Cardiac muscle cell (in vitro differentiated cells and primary cell): ENCODE results near the gene MYLK. TPM values are rescaled to one million over a fixed set of nuclear protein-coding genes. Genes with fewer than 3 reads are reported as not detected.
A peak's percentile ranks its signal among the peaks of the same experiment; 100 is the strongest.

Source experiments
- DNase-seq, 2 donors: peaks; one replicate each; pipeline versions ENCODE4 v3.0.0 to v3.0.0-alpha.2; 2010 to 2017; ENCODE audit warnings: low read depth in 1 of 2, low spot score in 1 of 2
- H3K27ac ChIP-seq: fragments of 200-600 bp; sonication (generic); 2 replicates; pipeline ENCODE4 v1.5.1; 2016
- H3K27me3 ChIP-seq: fragments of 200-600 bp; sonication (generic); 2 replicates; pipeline ENCODE4 v1.6.0; 2016; ENCODE audit warnings: control low read depth
- H3K36me3 ChIP-seq: fragments of 200-600 bp; sonication (generic); 2 replicates; pipeline ENCODE4 v1.5.1; 2016; ENCODE audit warnings: control low read depth
- H3K4me1 ChIP-seq: fragments of 200-600 bp; sonication (generic); 2 replicates; pipeline ENCODE4 v1.8.1; 2017; ENCODE audit warnings: low read depth, mild to moderate bottlenecking, mixed run types
- H3K4me3 ChIP-seq: fragments of 200-600 bp; sonication (generic); 2 replicates; pipeline ENCODE4 v1.5.1; 2016; ENCODE audit warnings: mild to moderate bottlenecking
- H3K9me3 ChIP-seq: fragments of 200-600 bp; sonication (generic); 2 replicates; pipeline ENCODE4 v1.5.1; 2017; ENCODE audit warnings: low read depth, mild to moderate bottlenecking, control low read depth
- polyA plus RNA-seq: library from polyadenylated mRNA; unstranded; fragments of >200 nt; fragmentation: Nextera tagmentation; extraction: Ambion mirVana; gene quantifications from 2 replicates; pipeline ENCODE4 v1.2.1, GENCODE V29; 2016
- total RNA-seq: library from RNA; depleted of rRNA; stranded (reverse); fragments of >200 nt; gene quantifications from 2 replicates; pipeline ENCODE4 v1.2.3, GENCODE V29; 2016
- TF ChIP-seq, protein P1 (sequence below): IDR thresholded peaks from 2 replicates; pipeline ENCODE4 v1.5.1; 2012; ENCODE audit warnings: low read depth, mild to moderate bottlenecking, low read length

Gene MYLK
- total and polyA plus RNA-seq, 2 experiments from 2014 or later = 2.0 to 5.8 TPM

GRCh38 chr3:123815981-123816380, 68.2 kb downstream of the MYLK start:
- Histone ChIP-seq H3K27me3 (no peaks in the 10 kb centered on the region), H3K27ac (no peak overlapping the region), H3K36me3 (no peaks in the 10 kb centered on the region), H3K4me1 (no peaks in the 10 kb centered on the region), H3K4me3 (no peak overlapping the region), H3K9me3 (no peaks in the 10 kb centered on the region)
- TF ChIP-seq, protein P1, sequence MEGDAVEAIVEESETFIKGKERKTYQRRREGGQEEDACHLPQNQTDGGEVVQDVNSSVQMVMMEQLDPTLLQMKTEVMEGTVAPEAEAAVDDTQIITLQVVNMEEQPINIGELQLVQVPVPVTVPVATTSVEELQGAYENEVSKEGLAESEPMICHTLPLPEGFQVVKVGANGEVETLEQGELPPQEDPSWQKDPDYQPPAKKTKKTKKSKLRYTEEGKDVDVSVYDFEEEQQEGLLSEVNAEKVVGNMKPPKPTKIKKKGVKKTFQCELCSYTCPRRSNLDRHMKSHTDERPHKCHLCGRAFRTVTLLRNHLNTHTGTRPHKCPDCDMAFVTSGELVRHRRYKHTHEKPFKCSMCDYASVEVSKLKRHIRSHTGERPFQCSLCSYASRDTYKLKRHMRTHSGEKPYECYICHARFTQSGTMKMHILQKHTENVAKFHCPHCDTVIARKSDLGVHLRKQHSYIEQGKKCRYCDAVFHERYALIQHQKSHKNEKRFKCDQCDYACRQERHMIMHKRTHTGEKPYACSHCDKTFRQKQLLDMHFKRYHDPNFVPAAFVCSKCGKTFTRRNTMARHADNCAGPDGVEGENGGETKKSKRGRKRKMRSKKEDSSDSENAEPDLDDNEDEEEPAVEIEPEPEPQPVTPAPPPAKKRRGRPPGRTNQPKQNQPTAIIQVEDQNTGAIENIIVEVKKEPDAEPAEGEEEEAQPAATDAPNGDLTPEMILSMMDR = no peak
- DNase-seq = no peak

DNA sequence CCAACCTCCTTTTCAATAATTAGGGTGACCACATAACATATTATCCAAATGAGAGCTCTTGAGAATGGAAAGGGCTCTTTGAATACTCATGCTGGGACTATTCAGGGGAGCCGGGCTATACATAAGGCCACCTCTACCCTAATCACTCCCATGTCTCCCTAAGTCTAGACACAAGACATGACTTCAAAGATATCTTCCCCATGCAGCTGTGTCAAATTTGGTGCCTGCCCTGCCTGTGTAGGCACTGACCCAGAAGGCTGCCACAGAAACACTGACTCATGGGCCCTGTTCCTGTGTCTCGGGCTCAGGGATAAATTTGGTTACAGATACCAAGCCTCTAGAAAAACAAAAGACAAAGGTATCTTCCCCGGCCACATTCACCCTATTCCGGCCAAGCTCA, 70.3 kb downstream of the MYLK start:
- H3K27me3 ChIP-seq = no peaks in the 10 kb centered on the region
- H3K9me3 ChIP-seq = no peaks in the 10 kb centered on the region
- TF ChIP-seq, protein P1 = no peak
- H3K4me1 ChIP-seq = no peaks in the 10 kb centered on the region
- no peak for DNase-seq
- no peak overlapping the region for H3K27ac ChIP-seq
- no peak overlapping the region for H3K4me3 ChIP-seq
- no peaks in the 10 kb centered on the region for H3K36me3 ChIP-seq

GRCh38 chr3:123809597-123809996, 74.5 kb downstream of the MYLK start:
- TF ChIP-seq, protein P1 = no peak
- no peak overlapping the region for H3K27ac ChIP-seq
- DNase-seq = peak in 1 of 2 donors; percentile 81
- H3K4me1 ChIP-seq = no peaks in the 10 kb centered on the region
- H3K4me3 ChIP-seq = no peak overlapping the region
- no peaks in the 10 kb centered on the region for H3K9me3 ChIP-seq
- no peaks in the 10 kb centered on the region for H3K27me3 ChIP-seq
- no peaks in the 10 kb centered on the region for H3K36me3 ChIP-seq

GRCh38 chr3:123808812-123809211, 75.3 kb downstream of the MYLK start:
- H3K4me3 ChIP-seq = no peak overlapping the region
- no peaks in the 10 kb centered on the region for H3K4me1 ChIP-seq
- DNase-seq = no peak
- H3K27me3 ChIP-seq = no peaks in the 10 kb centered on the region
- no peak overlapping the region for H3K27ac ChIP-seq
- TF ChIP-seq, protein P1 = no peak
- H3K9me3 ChIP-seq = no peaks in the 10 kb centered on the region
- no peaks in the 10 kb centered on the region for H3K36me3 ChIP-seq

GRCh38 chr3:123807820-123808219, 76.3 kb downstream of the MYLK start:
- DNase-seq = peak in 1 of 2 donors; percentile 66
- no peaks in the 10 kb centered on the region for H3K9me3 ChIP-seq

More at GRCh38 chr3:123807820-123808219, 76.3 kb downstream of the MYLK start:
- TF ChIP-seq, protein P1 = no peak
- H3K36me3 ChIP-seq = no peaks in the 10 kb centered on the region
- H3K4me3 ChIP-seq = no peak overlapping the region
- H3K4me1 ChIP-seq = no peaks in the 10 kb centered on the region
- no peak overlapping the region for H3K27ac ChIP-seq
- H3K27me3 ChIP-seq = no peaks in the 10 kb centered on the region
